ENCODE results near the gene POLR1G. TPM values are rescaled to one million over a fixed set of nuclear protein-coding genes. Genes with fewer than 3 reads are reported as not detected.
A peak's percentile ranks its signal among the peaks of the same experiment; 100 is the strongest.

The POLR1G gene
- total and polyA plus RNA-seq, 2 experiments from 2014 or later: 2.5 to 3.3 TPM

GRCh38 chr19:45401815-45402214 lies 4.6 kb upstream of the POLR1G start:
- Histone ChIP-seq H2AFZ (no peak overlapping the region), H3K4me3 (no peak overlapping the region), H3K9me2 (replicated peaks; ENCODE audit: insufficient read depth) (no peaks in the 10 kb centered on the region), H3K27ac (no peak overlapping the region), H3K9me3 (ENCODE audit: low read depth) (no peaks in the 10 kb centered on the region), H4K20me1 (ENCODE audit: insufficient read depth, poor library complexity, severe bottlenecking) (no peaks in the 10 kb centered on the region), H3K79me2 (peaks cover 28% of the 10 kb centered on the region), H3K27me3 (peaks cover 23% of the 10 kb centered on the region), H3K4me1 (ENCODE audit: insufficient read depth) (peaks cover 6% of the 10 kb centered on the region), H3K4me2 (peak overlapping the region; percentile 95), H3K36me3 (replicated peaks; ENCODE audit: insufficient read depth, low read depth) (no peaks in the 10 kb centered on the region)
- DNase-seq (ENCODE audit: low spot score): no peak
- WGBS (ENCODE audit: low lambda C conversion rate, missing lambda C conversion rate): 90% methylated on average over 6 of the region's 6 CpGs
- TF ChIP-seq EZH2phosphoT487 (IDR thresholded peaks at IDR 0.05; ENCODE audit: low read depth, severe bottlenecking, unreplicated experiment) (no peak), CTCF (IDR thresholded peaks at IDR 0.05; ENCODE audit: poor library complexity) (no peak), EZH2 (IDR thresholded peaks at IDR 0.05; ENCODE audit: borderline replicate concordance) (no peak)

- Histone ChIP-seq H2AFZ (no peak overlapping the region), H4K20me1 (ENCODE audit: insufficient read depth, poor library complexity, severe bottlenecking) (no peaks in the 10 kb centered on the region), H3K4me1 (ENCODE audit: insufficient read depth) (peaks cover 6% of the 10 kb centered on the region), H3K27ac (no peak overlapping the region), H3K4me2 (peak overlapping the region; percentile 95), H3K79me2 (peaks cover 31% of the 10 kb centered on the region), H3K36me3 (replicated peaks; ENCODE audit: insufficient read depth, low read depth) (no peaks in the 10 kb centered on the region), H3K9me3 (ENCODE audit: low read depth) (no peaks in the 10 kb centered on the region), H3K27me3 (peaks cover 23% of the 10 kb centered on the region), H3K9me2 (replicated peaks; ENCODE audit: insufficient read depth) (no peaks in the 10 kb centered on the region), H3K4me3 (no peak overlapping the region)
- DNase-seq (ENCODE audit: low spot score): peak; percentile 82
- WGBS (ENCODE audit: low lambda C conversion rate, missing lambda C conversion rate): 23% methylated on average over 27 of the region's 40 CpGs
- TF ChIP-seq EZH2phosphoT487 (IDR thresholded peaks at IDR 0.05; ENCODE audit: low read depth, severe bottlenecking, unreplicated experiment) (no peak), CTCF (IDR thresholded peaks at IDR 0.05; ENCODE audit: poor library complexity) (peak; percentile 53), EZH2 (IDR thresholded peaks at IDR 0.05; ENCODE audit: borderline replicate concordance) (no peak)
These were observed 4.0 kb upstream of the POLR1G start for GRCh38 chr19:45402298-45403061.

GRCh38 chr19:45403272-45403671 lies 3.2 kb upstream of the POLR1G start:
- Histone ChIP-seq H3K27ac (no peak overlapping the region), H3K4me3 (no peak overlapping the region), H3K4me2 (peak overlapping the region; percentile 95), H3K9me3 (ENCODE audit: low read depth) (no peaks in the 10 kb centered on the region), H3K79me2 (peaks cover 31% of the 10 kb centered on the region), H3K36me3 (replicated peaks; ENCODE audit: insufficient read depth, low read depth) (no peaks in the 10 kb centered on the region), H2AFZ (no peak overlapping the region), H4K20me1 (ENCODE audit: insufficient read depth, poor library complexity, severe bottlenecking) (no peaks in the 10 kb centered on the region), H3K4me1 (ENCODE audit: insufficient read depth) (peaks cover 6% of the 10 kb centered on the region), H3K27me3 (peaks cover 23% of the 10 kb centered on the region), H3K9me2 (replicated peaks; ENCODE audit: insufficient read depth) (no peaks in the 10 kb centered on the region)
- no peak for DNase-seq (ENCODE audit: low spot score)
- 67% methylated on average over 4 of the region's 4 CpGs for WGBS (ENCODE audit: low lambda C conversion rate, missing lambda C conversion rate)
- TF ChIP-seq EZH2 (IDR thresholded peaks at IDR 0.05; ENCODE audit: borderline replicate concordance): no peak
- no peak for TF ChIP-seq CTCF (IDR thresholded peaks at IDR 0.05; ENCODE audit: poor library complexity)
- TF ChIP-seq EZH2phosphoT487 (IDR thresholded peaks at IDR 0.05; ENCODE audit: low read depth, severe bottlenecking, unreplicated experiment): no peak
